Measurements from ENCODE around the gene PTTG1IP2. TPM values are rescaled to one million over a fixed set of nuclear protein-coding genes. Genes with fewer than 3 reads are reported as not detected.

The PTTG1IP2 gene
- total and polyA plus RNA-seq, 10 of the 15 experiments (the other 5 are each of a cell fraction or from before 2014, with no cell fraction given), result not detected

GRCh38 chr7:90518630-90519029 lies 49.2 kb downstream of the PTTG1IP2 start:
- SMC1A ChIA-PET (ENCODE audit: uncharacterized antibody, unreplicated experiment), result interaction anchor here (1.1 to 1.6 kb wide), 4 partner anchors 9 to 63 kb away, joined by 3 to 4 read pairs (median 4); no protein-coding TSS in a partner anchor
- no TSS peak for BruUV-seq (replicated peaks)
- FAIRE-seq (no peak), ATAC-seq (no peak), DNase-seq (ENCODE audit: low read depth, low spot score) (no peak)
- POLR2A ChIA-PET, result no interaction called here
- intact Hi-C loops (cut with micrococcal nuclease; ENCODE audit: unreplicated experiment) (no loop called here), in situ Hi-C loops (cut with MboI) (no loop called here)
- 21% methylated on average over 1 of the region's 1 CpG for WGBS (ENCODE audit: insufficient coverage, insufficient replicate concordance, low lambda C conversion rate, missing lambda C conversion rate)
- H3K79me2 ChIP-seq (ENCODE audit: control insufficient read depth, insufficient read depth, low read length), result no peaks in the 10 kb centered on the region
- H3K4me3 ChIP-seq, result no peak overlapping the region
- H3K27me3 ChIP-seq (replicated peaks in 1 of 2; ENCODE audit: control insufficient read depth in 2 of 2, insufficient read depth in 2 of 2, low read length in 1 of 2), result no peaks in the 10 kb centered on the region
- no peak overlapping the region for H3K27ac ChIP-seq (ENCODE audit: control insufficient read depth, insufficient read depth)
- no peaks in the 10 kb centered on the region for H3K9me3 ChIP-seq (replicated peaks; ENCODE audit: control insufficient read depth, insufficient read depth, low read length)
- no peak overlapping the region for H2AFZ ChIP-seq (ENCODE audit: control insufficient read depth, low read depth, low read length)
- RAD21 ChIA-PET (ENCODE audit: unreplicated experiment), result interaction anchor here (1.2 kb wide), 1 partner anchor 25 kb away, joined by 3 read pairs; no protein-coding TSS in a partner anchor
- H3K4me1 ChIP-seq (ENCODE audit: control insufficient read depth, insufficient read depth, low read length), result no peaks in the 10 kb centered on the region
- H3K9ac ChIP-seq (ENCODE audit: control insufficient read depth, insufficient read depth, low read length), result no peak overlapping the region
- H3K4me2 ChIP-seq (ENCODE audit: control insufficient read depth, insufficient read depth), result no peak overlapping the region
- H4K20me1 ChIP-seq (ENCODE audit: control insufficient read depth, insufficient read depth), result no peaks in the 10 kb centered on the region
- CTCF ChIA-PET, result interaction anchor here (0.6 to 1.3 kb wide), 6 partner anchors 8 to 420 kb away, joined by 3 to 5 read pairs (median 3); no protein-coding TSS in a partner anchor
- no peak for TF ChIP-seq ZSCAN29 (IDR thresholded peaks at IDR 0.05)
- TF ChIP-seq ETV6 (conservative IDR thresholded peaks at IDR 0.05 in 1 of 2, IDR thresholded peaks at IDR 0.05 in 1 of 2; ENCODE audit: borderline replicate concordance in 1 of 2, low read depth in 1 of 2), result no peak
- TF ChIP-seq NRF1 (conservative IDR thresholded peaks at IDR 0.05; ENCODE audit: low read depth, low read length), result no peak
- TF ChIP-seq CBFB (IDR thresholded peaks at IDR 0.05; ENCODE audit: low read depth), result no peak
- TF ChIP-seq POU2F2 (IDR thresholded peaks at IDR 0.05; ENCODE audit: borderline replicate concordance, low read depth, low read length), result no peak
- TF ChIP-seq RB1 (IDR thresholded peaks at IDR 0.05; ENCODE audit: borderline replicate concordance), result no peak
- TF ChIP-seq SREBF2 (IDR thresholded peaks at IDR 0.05; ENCODE audit: low read length), result no peak
- TF ChIP-seq SMC3 (IDR thresholded peaks at IDR 0.05; ENCODE audit: borderline replicate concordance, low read length), result no peak
- no peak for TF ChIP-seq ZNF207 (IDR thresholded peaks at IDR 0.05; ENCODE audit: borderline replicate concordance)
- TF ChIP-seq RFX5 (IDR thresholded peaks at IDR 0.05; ENCODE audit: low read depth, low read length), result no peak
- TF ChIP-seq PAX5 (IDR thresholded peaks at IDR 0.05; ENCODE audit: borderline replicate concordance, low read depth, low read length), result no peak
- TF ChIP-seq BCLAF1 (IDR thresholded peaks at IDR 0.05), result no peak
- no peak for TF ChIP-seq EGR1 (IDR thresholded peaks at IDR 0.05; ENCODE audit: borderline replicate concordance in 1 of 2, low read depth in 2 of 2, low read length in 2 of 2)
- H3K36me3 ChIP-seq (ENCODE audit: control insufficient read depth in 2 of 2, insufficient read depth in 2 of 2, low read length in 1 of 2), result no peaks in the 10 kb centered on the region
